H7 (cell line): ENCODE results near the gene TSSK3. TPM values are rescaled to one million over a fixed set of nuclear protein-coding genes. Genes with fewer than 3 reads are reported as not detected.

ENCODE experiments used
- DNase-seq: peaks from one replicate; pipeline ENCODE4 v3.0.0; 2012
- H3K27me3 ChIP-seq: 2 replicates; pipeline ENCODE4 v1.6.0; 2011; ENCODE audit warnings: mild to moderate bottlenecking, low read length; ENCODE audit not compliant: control insufficient read depth, insufficient read depth
- H3K36me3 ChIP-seq: replicated peaks from 2 replicates; pipeline ENCODE4 v1.5.1; 2011; ENCODE audit warnings: low read length; ENCODE audit not compliant: control insufficient read depth, insufficient read depth
- H3K4me3 ChIP-seq: 2 replicates; pipeline ENCODE4 v1.5.1; 2011; ENCODE audit warnings: low read depth, mild to moderate bottlenecking, control low read depth, low read length, moderate library complexity; ENCODE audit not compliant: insufficient read depth
- total RNA-seq: library from RNA; depleted of rRNA; stranded (reverse); fragments of >200 nt; shearing (Covaris generic); gene quantifications from 2 replicates; pipeline ENCODE4 v1.2.3, GENCODE V29; 2014

TSSK3 gene
- total RNA-seq, 1 experiment from 2014 or later: 3.7 TPM

GRCh38 chr1:32367912-32368635 is 5.7 kb downstream of the TSSK3 start:
- Histone ChIP-seq H3K27me3 (no peaks in the 10 kb centered on the region), H3K36me3 (peaks cover 25% of the 10 kb centered on the region), H3K4me3 (no peak overlapping the region)
- DNase-seq: no peak

DNA sequence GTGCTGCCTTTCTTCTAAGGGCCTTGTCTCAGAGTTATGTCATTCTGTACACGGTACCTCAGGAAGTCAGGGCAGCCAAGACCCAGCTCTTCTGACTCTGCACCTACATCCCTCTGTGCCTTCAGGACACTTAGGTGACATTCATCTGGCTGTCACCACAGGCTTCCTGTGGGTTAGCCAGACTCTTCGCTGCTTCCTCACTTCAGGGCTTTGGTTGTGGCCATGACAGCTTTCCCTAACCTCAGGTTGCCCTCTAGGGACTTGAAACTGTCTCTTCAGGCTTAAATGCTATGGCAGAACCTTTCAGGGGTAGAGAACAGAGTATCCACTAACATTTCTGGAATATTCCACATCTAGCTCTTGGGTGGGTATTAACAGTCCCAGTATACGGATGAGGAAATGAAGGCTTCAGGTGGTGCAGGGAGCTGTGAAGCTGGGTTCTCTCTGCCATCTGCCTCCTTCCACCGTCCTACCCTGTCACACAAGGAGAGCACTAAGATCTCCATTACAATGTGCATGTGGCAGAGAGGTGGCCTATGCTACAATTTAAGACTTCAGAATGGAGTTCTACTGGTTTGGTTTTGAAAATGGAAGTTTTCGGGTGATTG is 9.9 kb downstream of the TSSK3 start:
- Histone ChIP-seq H3K36me3 (peaks cover 28% of the 10 kb centered on the region), H3K27me3 (no peaks in the 10 kb centered on the region), H3K4me3 (no peak overlapping the region)
- no peak for DNase-seq

GRCh38 chr1:32373996-32374592 is 11.8 kb downstream of the TSSK3 start:
- Histone ChIP-seq H3K27me3 (no peaks in the 10 kb centered on the region), H3K4me3 (no peak overlapping the region), H3K36me3 (peaks cover 33% of the 10 kb centered on the region)
- DNase-seq: no peak

- Histone ChIP-seq H3K4me3 (no peak overlapping the region), H3K27me3 (no peaks in the 10 kb centered on the region), H3K36me3 (peaks cover 42% of the 10 kb centered on the region)
- DNase-seq: no peak
These were observed 13.9 kb downstream of the TSSK3 start for GRCh38 chr1:32376199-32376598.

- DNase-seq: no peak
- Histone ChIP-seq H3K4me3 (no peak overlapping the region), H3K36me3 (peaks cover 41% of the 10 kb centered on the region), H3K27me3 (no peaks in the 10 kb centered on the region)
These were observed 15.3 kb downstream of the TSSK3 start for GRCh38 chr1:32377541-32378220.

DNA sequence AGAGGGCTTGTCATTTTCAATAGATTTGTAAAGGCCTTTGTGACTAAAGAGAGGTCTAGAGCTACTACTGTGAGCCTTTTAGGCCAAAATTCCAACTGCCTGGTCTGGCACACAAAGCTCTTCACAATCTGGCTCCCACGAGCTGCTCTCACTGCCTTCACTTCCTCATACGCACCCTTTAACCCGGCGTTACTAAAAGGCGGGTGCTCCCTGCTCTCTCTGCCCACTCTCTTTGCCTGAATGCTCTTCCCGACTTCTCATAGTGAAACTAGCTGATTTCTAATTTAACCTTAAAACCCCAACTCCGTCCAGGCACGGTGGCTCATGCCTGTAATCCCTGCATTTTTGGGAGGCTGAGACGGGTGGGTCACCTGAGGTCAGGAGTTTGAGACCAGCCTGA is 17.7 kb downstream of the TSSK3 start:
- DNase-seq: no peak
- no peak overlapping the region for H3K4me3 ChIP-seq
- peaks cover 49% of the 10 kb centered on the region for H3K36me3 ChIP-seq
- no peaks in the 10 kb centered on the region for H3K27me3 ChIP-seq

GRCh38 chr1:32386676-32387392 is 24.5 kb downstream of the TSSK3 start:
- Histone ChIP-seq H3K36me3 (peaks cover 30% of the 10 kb centered on the region), H3K27me3 (no peaks in the 10 kb centered on the region), H3K4me3 (no peak overlapping the region)
- no peak for DNase-seq

- H3K36me3 ChIP-seq: peaks cover 27% of the 10 kb centered on the region
- H3K27me3 ChIP-seq: no peaks in the 10 kb centered on the region
- DNase-seq: no peak
- H3K4me3 ChIP-seq: no peak overlapping the region
These were observed 26.3 kb downstream of the TSSK3 start for GRCh38 chr1:32388641-32389040.

- no peaks in the 10 kb centered on the region for H3K27me3 ChIP-seq
These were observed 28.8 kb downstream of the TSSK3 start for GRCh38 chr1:32390904-32391870.

GRCh38 chr1:32392325-32392724 is 30.0 kb downstream of the TSSK3 start:
- Histone ChIP-seq H3K4me3 (no peak overlapping the region), H3K27me3 (no peaks in the 10 kb centered on the region), H3K36me3 (peaks cover 14% of the 10 kb centered on the region)
- DNase-seq: no peak

More at GRCh38 chr1:32390904-32391870, 28.8 kb downstream of the TSSK3 start:
- DNase-seq: no peak
- H3K36me3 ChIP-seq: peaks cover 20% of the 10 kb centered on the region
- no peak overlapping the region for H3K4me3 ChIP-seq

DNA sequence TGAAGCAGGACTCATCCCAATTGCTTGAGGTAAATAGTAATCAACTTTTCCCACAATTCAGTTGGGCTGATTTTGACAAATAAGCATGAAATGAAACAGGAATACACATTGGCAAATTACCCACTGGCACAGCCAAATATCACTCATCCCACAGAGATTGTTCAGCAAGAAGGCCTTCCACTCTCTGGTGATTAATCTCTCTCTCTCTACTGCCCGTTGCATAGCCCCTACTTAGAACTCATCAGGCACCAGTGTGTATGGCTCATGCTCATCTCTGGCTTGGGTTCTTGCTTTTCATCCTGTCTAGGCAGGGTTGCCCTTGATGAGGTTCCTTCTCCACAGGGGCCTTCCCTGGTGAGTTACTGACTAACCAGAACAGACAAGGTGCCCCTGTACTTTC is 30.8 kb downstream of the TSSK3 start:
- H3K4me3 ChIP-seq: no peak overlapping the region; the same call in 1 of the 2 replicates
- no peaks in the 10 kb centered on the region for H3K27me3 ChIP-seq
- H3K36me3 ChIP-seq: peaks cover 9% of the 10 kb centered on the region
- DNase-seq: no peak

- no peaks in the 10 kb centered on the region for H3K27me3 ChIP-seq
- peak overlapping the region; percentile 89 for H3K4me3 ChIP-seq
- DNase-seq: peak; percentile 76
- H3K36me3 ChIP-seq: peaks cover 7% of the 10 kb centered on the region
These were observed 31.4 kb downstream of the TSSK3 start for GRCh38 chr1:32393832-32394140.

DNA sequence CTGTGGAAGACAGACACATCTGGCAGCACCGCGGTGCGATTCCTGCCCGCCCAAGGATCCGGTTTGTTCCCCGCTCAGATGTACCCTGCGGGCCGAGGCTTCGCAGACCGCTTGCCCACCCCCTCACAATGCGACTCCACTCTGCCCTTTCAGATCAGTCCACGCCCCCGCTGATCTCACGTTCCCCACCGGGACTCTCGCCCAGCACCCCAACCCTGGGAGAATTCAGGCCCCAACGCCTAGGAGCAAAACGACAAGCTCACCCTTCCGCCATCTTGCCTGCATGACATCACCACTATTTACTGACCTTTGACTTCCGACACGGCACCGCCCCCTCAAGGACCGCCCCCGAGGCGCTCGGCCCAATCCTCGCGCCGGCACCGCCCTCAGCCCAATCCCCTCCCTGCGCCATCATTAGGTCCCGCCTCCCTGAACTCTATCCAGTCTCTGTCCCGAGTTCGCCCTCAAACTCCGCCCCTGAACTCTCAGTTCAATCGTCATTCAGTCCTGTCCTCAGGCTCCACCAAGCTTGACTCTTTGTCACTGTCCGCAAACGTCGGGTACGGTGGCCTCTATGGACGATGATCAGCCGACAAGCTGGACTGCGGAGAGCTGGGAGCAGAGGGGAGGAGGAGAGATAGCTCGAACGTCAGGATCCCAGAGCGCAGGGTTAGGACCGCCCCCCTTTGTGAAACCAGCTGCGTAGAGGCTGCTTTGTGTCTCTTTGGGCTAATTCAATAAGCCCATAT is 32.0 kb downstream of the TSSK3 start, which contains the start of gene BSDC1:
BSDC1 (minus strand) TSS at position 301 of the 749 bp plus-strand sequence; CDS start at position 274, 27 bp downstream.
- DNase-seq: peak; percentile 97
- Histone ChIP-seq H3K27me3 (no peaks in the 10 kb centered on the region), H3K4me3 (peak within 1 kb of the TSS; percentile 89), H3K36me3 (peaks cover 6% of the 10 kb centered on the region)
